ENCODE measurements around the gene NR4A2.

Gene NR4A2

GRCh38 chr2:156333274-156333950, 891 bp upstream of the NR4A2 start:
- no peak for DNase-seq
- TF ChIP-seq CTCF (IDR thresholded peaks at IDR 0.05; ENCODE audit: low read depth, low read length): no peak
- H3K4me3 ChIP-seq (ENCODE audit: low read depth, low read length): peak overlapping the region; percentile 62
- no peak overlapping the region; the same call in 1 of the 2 replicates for H3K27ac ChIP-seq
- H3K36me3 ChIP-seq: no peaks in the 10 kb centered on the region
- H3K9me3 ChIP-seq (ENCODE audit: severe bottlenecking): no peaks in the 10 kb centered on the region
- H3K27me3 ChIP-seq (ENCODE audit: insufficient read depth, low read depth, severe bottlenecking): no peaks in the 10 kb centered on the region

- TF ChIP-seq CTCF (IDR thresholded peaks at IDR 0.05; ENCODE audit: low read depth, low read length): no peak
- DNase-seq: no peak
- no peak overlapping the region for H3K27ac ChIP-seq
Observed at GRCh38 chr2:156332284-156332533, 312 bp downstream of the NR4A2 start.

GRCh38 chr2:156331572-156332283, 793 bp downstream of the NR4A2 start:
- DNase-seq: no peak
- Histone ChIP-seq H3K9me3 (ENCODE audit: severe bottlenecking) (no peaks in the 10 kb centered on the region), H3K27me3 (ENCODE audit: insufficient read depth, low read depth, severe bottlenecking) (no peaks in the 10 kb centered on the region), H3K36me3 (no peaks in the 10 kb centered on the region), H3K4me3 (ENCODE audit: low read depth, low read length) (peak overlapping the region; percentile 62), H3K27ac (no peak overlapping the region)
- no peak for TF ChIP-seq CTCF (IDR thresholded peaks at IDR 0.05; ENCODE audit: low read depth, low read length)

More at GRCh38 chr2:156332284-156332533, 312 bp downstream of the NR4A2 start:
- Histone ChIP-seq H3K27me3 (ENCODE audit: insufficient read depth, low read depth, severe bottlenecking) (no peaks in the 10 kb centered on the region), H3K36me3 (no peaks in the 10 kb centered on the region), H3K9me3 (ENCODE audit: severe bottlenecking) (no peaks in the 10 kb centered on the region), H3K4me3 (ENCODE audit: low read depth, low read length) (peak overlapping the region; percentile 62)

GRCh38 chr2:156329927-156330726, 2.4 kb downstream of the NR4A2 start:
- no peak for DNase-seq
- Histone ChIP-seq H3K36me3 (no peaks in the 10 kb centered on the region), H3K27me3 (ENCODE audit: insufficient read depth, low read depth, severe bottlenecking) (no peaks in the 10 kb centered on the region), H3K27ac (no peak overlapping the region), H3K4me3 (ENCODE audit: low read depth, low read length) (no peak overlapping the region), H3K9me3 (ENCODE audit: severe bottlenecking) (no peaks in the 10 kb centered on the region)
- TF ChIP-seq CTCF (IDR thresholded peaks at IDR 0.05; ENCODE audit: low read depth, low read length): no peak

GRCh38 chr2:156329031-156329926, 3.2 kb downstream of the NR4A2 start:
- Histone ChIP-seq H3K27ac (no peak overlapping the region), H3K9me3 (ENCODE audit: severe bottlenecking) (no peaks in the 10 kb centered on the region), H3K36me3 (no peaks in the 10 kb centered on the region; the same call in 1 of the 2 replicates), H3K27me3 (ENCODE audit: insufficient read depth, low read depth, severe bottlenecking) (no peaks in the 10 kb centered on the region), H3K4me3 (ENCODE audit: low read depth, low read length) (no peak overlapping the region)
- no peak for DNase-seq
- TF ChIP-seq CTCF (IDR thresholded peaks at IDR 0.05; ENCODE audit: low read depth, low read length): no peak

Measured in WERI-Rb-1 (cell line).